Fibroblast of lung (primary cell): ENCODE results near the gene SLC6A20.

Experiments used
- CTCF ChIP-seq, 2 donors: IDR thresholded peaks in 1 of 2; conservative IDR thresholded peaks in 1 of 2; 1 replicate in 1 of 2; 2 replicates in 1 of 2; pipeline ENCODE4 v1.5.1; 2011 to 2012; ENCODE audit warnings: low read length in 2 of 2, control low read depth in 1 of 2, inconsistent platforms in 1 of 2, low read depth in 1 of 2, mild to moderate bottlenecking in 1 of 2
- EZH2 ChIP-seq: IDR thresholded peaks from 2 replicates; pipeline ENCODE4 v1.5.1; 2012; ENCODE audit warnings: low read length, control low read depth, mild to moderate bottlenecking; ENCODE audit errors: missing control alignments

DNA sequence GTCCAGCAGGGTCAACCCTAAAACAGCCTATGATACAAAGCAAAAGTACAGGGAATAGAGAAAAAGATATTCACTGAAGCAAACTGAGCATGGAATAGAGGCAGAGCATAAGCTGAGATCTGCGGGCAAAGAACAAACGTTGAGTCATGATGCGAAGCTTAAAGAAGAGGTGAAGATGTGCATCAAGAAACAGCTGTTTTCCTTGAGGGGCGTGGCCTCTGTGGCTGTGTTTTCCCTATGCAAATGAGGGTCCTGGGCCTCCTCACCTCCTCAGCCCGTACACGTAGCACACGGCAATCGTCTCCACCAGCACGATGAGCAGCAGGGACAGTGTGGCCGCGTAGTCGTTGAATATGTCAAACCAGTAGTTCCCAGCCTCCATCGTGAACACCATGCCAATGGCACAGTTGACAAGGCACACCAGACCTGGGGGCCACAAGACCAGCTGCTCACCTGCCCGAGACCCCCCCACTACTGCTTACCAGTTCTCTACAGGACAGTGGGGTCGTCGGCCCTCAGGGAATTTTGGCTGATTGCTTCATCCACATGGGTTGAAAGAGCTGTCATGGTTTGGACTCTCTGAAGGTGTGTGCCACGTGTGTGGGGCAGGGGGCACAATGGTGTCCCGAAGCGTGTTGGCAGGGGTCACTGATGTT is 33.6 kb downstream of the SLC6A20 start:
- TF ChIP-seq CTCF (conservative IDR thresholded peaks at IDR 0.05 in 1 of 2, IDR thresholded peaks at IDR 0.05 in 1 of 2; ENCODE audit: low read depth in 1 of 2, low read length in 2 of 2) (no peak), EZH2 (no peak)
